SU-DHL-6 (cell line): ENCODE measurements around the gene RNU5D-1.

Experiments
- EZH2phosphoT487 ChIP-seq: fragments of 200-600 bp; sonication (generic), shearing (Covaris generic); conservative IDR thresholded peaks from 2 replicates; pipeline ENCODE4 v1.6.1; 2018; ENCODE audit warnings: mild to moderate bottlenecking, antibody characterized with exemption, low read length, moderate library complexity, mixed read lengths
- TF ChIP-seq, protein P1 (sequence below): fragments of 200-600 bp; sonication (generic); IDR thresholded peaks from one replicate; pipeline ENCODE4 v1.5.1; 2017; ENCODE audit warnings: antibody characterized with exemption, mild to moderate bottlenecking, low read length, moderate library complexity; ENCODE audit not compliant: insufficient read depth, poor library complexity, severe bottlenecking

DNA sequence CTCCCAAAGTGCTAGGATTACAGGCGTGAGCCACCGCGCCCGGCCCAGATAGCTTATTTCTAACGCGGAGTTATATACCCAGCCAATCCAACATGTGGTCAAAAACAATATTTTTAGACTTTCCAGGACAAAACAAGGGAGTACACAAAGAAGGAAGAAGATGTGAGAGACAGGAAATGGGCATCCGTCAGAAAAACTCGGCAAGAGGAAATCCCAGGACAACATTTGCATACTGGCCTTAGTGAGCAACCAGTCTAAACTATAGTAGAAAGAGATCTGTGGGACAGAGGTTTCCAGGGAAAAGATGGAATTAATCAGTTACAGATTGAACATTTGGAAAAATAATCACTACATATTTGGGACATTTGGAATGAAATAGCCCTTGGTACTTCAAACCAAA lies 45.1 kb downstream of the RNU5D-1 start:
- TF ChIP-seq, protein P1, sequence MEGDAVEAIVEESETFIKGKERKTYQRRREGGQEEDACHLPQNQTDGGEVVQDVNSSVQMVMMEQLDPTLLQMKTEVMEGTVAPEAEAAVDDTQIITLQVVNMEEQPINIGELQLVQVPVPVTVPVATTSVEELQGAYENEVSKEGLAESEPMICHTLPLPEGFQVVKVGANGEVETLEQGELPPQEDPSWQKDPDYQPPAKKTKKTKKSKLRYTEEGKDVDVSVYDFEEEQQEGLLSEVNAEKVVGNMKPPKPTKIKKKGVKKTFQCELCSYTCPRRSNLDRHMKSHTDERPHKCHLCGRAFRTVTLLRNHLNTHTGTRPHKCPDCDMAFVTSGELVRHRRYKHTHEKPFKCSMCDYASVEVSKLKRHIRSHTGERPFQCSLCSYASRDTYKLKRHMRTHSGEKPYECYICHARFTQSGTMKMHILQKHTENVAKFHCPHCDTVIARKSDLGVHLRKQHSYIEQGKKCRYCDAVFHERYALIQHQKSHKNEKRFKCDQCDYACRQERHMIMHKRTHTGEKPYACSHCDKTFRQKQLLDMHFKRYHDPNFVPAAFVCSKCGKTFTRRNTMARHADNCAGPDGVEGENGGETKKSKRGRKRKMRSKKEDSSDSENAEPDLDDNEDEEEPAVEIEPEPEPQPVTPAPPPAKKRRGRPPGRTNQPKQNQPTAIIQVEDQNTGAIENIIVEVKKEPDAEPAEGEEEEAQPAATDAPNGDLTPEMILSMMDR, result no peak
- TF ChIP-seq EZH2phosphoT487, result no peak
